ENCODE results near the gene TNFSF4.
"Not testable (repeated sequence)": the region's sequence is repeated elsewhere in the genome, so short reads cannot be mapped to it uniquely, and the experiment has no call there.

Gene TNFSF4

DNA sequence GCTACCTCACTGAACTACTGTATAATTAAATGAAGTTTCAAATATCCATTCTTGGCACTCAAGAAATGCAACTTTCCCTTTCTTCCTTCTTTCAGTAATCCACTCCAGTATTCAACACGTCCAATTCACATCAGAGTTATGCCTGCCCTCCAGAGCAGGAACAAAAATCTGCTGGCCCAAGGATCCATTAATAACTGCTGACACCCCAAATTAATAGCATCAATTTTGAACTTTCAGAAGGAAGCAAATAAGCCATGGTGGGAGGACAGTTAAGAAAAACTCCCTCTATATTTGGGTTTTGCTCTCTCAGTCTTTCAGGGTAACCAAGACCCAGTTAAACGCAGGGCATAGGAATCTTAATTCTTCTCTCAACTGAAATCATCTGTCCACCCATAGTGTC is 31.9 kb upstream of the TNFSF4 start:
- no peaks in the 10 kb centered on the region for H3K36me3 ChIP-seq (ENCODE audit: insufficient read depth, low read length)
- no peaks in the 10 kb centered on the region for H4K20me1 ChIP-seq (ENCODE audit: insufficient read depth, low read length)
- no peaks in the 10 kb centered on the region for H3K79me2 ChIP-seq (ENCODE audit: insufficient read depth, low read length)
- H3K9ac ChIP-seq (ENCODE audit: low read depth, low read length), result no peak overlapping the region
- no peaks in the 10 kb centered on the region for H3K27me3 ChIP-seq (ENCODE audit: insufficient read depth, low read length, poor library complexity)
- H3K4me2 ChIP-seq (ENCODE audit: insufficient read depth, low read length), result no peak overlapping the region
- no peak overlapping the region for H2AFZ ChIP-seq (ENCODE audit: low read depth, low read length)
- ATAC-seq (ENCODE audit: insufficient read depth, low read depth) (no peak), DNase-seq (no peak)
- no peaks in the 10 kb centered on the region for H3K4me1 ChIP-seq (ENCODE audit: insufficient read depth, low read length)
- peaks cover 15% of the 10 kb centered on the region for H3K9me3 ChIP-seq (ENCODE audit: insufficient read depth, low read length, severe bottlenecking)
- TF ChIP-seq CTCF (IDR thresholded peaks at IDR 0.05; ENCODE audit: borderline replicate concordance, extremely low read depth, low read length, poor library complexity, severe bottlenecking) (no peak), EZH2 (IDR thresholded peaks at IDR 0.05; ENCODE audit: borderline replicate concordance, low read depth, low read length, severe bottlenecking) (no peak)
- no peak overlapping the region for H3K4me3 ChIP-seq (ENCODE audit: low read depth in 1 of 2, low read length in 2 of 2)
- no peak overlapping the region for H3K27ac ChIP-seq (ENCODE audit: low read length)

DNA sequence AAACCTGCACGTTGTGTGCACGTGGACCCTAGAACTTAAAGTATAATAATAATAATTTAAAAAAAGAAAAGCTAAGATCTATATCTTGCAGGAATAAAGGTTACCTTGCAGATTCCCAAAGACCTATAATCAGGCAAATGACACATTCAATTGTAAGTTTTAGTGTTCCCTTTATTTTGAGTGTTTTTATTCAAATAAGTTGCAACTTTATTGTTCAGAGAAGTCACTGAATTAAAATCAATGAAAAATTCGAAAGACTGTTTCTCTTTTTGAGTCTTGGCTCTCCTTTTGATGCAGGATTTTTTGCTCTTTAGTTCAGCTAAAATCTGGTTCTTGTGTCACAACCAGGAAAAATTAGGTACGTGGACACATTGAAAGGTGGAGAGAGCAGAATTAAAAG is 27.8 kb upstream of the TNFSF4 start:
- Histone ChIP-seq H3K4me3 (ENCODE audit: low read depth in 1 of 2, low read length in 2 of 2) (no peak overlapping the region), H3K79me2 (ENCODE audit: insufficient read depth, low read length) (no peaks in the 10 kb centered on the region), H3K27me3 (ENCODE audit: insufficient read depth, low read length, poor library complexity) (no peaks in the 10 kb centered on the region), H3K36me3 (ENCODE audit: insufficient read depth, low read length) (no peaks in the 10 kb centered on the region), H2AFZ (ENCODE audit: low read depth, low read length) (no peak overlapping the region), H3K27ac (ENCODE audit: low read length) (no peak overlapping the region), H3K4me1 (ENCODE audit: insufficient read depth, low read length) (no peaks in the 10 kb centered on the region), H4K20me1 (ENCODE audit: insufficient read depth, low read length) (no peaks in the 10 kb centered on the region), H3K4me2 (ENCODE audit: insufficient read depth, low read length) (no peak overlapping the region), H3K9ac (ENCODE audit: low read depth, low read length) (no peak overlapping the region), H3K9me3 (ENCODE audit: insufficient read depth, low read length, severe bottlenecking) (no peaks in the 10 kb centered on the region)
- DNase-seq (no peak), ATAC-seq (ENCODE audit: insufficient read depth, low read depth) (no peak)
- TF ChIP-seq CTCF (IDR thresholded peaks at IDR 0.05; ENCODE audit: borderline replicate concordance, extremely low read depth, low read length, poor library complexity, severe bottlenecking) (no peak), EZH2 (IDR thresholded peaks at IDR 0.05; ENCODE audit: borderline replicate concordance, low read depth, low read length, severe bottlenecking) (no peak)

DNA sequence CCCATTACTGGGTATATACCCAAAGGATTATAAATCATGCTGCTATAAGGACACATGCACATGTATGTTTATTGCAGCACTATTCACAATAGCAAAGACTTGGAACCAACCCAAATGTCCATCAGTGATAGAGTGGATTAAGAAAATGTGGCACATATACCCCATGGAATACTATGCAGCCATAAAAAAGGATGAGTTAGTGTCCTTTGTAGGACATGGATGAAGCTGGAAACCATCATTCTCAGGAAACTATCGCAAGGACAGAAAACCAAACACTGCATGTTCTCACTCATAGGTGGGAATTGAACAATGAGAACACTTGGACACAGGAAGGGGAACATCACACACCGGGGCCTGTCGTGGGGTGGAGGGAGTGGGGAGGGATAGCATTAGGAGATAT is 27.3 kb upstream of the TNFSF4 start:
- ATAC-seq (ENCODE audit: insufficient read depth, low read depth); H3K4me3 ChIP-seq (ENCODE audit: low read depth in 1 of 2, low read length in 2 of 2); H3K27ac ChIP-seq (ENCODE audit: low read length); H3K79me2 ChIP-seq (ENCODE audit: insufficient read depth, low read length); H3K27me3 ChIP-seq (ENCODE audit: insufficient read depth, low read length, poor library complexity); H4K20me1 ChIP-seq (ENCODE audit: insufficient read depth, low read length); H3K9me3 ChIP-seq (ENCODE audit: insufficient read depth, low read length, severe bottlenecking); DNase-seq; H3K4me1 ChIP-seq (ENCODE audit: insufficient read depth, low read length); H2AFZ ChIP-seq (ENCODE audit: low read depth, low read length); H3K9ac ChIP-seq (ENCODE audit: low read depth, low read length); H3K36me3 ChIP-seq (ENCODE audit: insufficient read depth, low read length); H3K4me2 ChIP-seq (ENCODE audit: insufficient read depth, low read length): not testable (repeated sequence)

DNA sequence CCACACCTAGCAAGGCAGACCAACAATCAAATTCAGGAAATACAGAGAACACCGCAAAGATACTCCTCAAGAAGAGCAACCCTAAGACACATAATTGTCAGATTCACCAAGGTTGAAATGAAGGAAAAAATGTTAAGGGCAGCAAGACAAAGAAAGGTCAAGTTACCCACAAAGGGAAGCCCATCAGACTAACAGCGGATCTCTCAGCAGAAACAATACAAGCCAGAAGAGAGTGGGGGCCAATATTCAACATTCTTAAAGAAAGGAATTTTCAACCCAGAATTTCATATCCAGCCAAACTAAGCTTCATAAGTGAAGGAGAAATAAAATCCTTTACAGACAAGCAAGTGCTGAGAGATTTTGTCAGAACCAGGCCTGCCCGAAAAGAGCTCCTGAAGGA is 21.9 kb upstream of the TNFSF4 start:
- not testable (repeated sequence) for H2AFZ ChIP-seq (ENCODE audit: low read depth, low read length); H3K27me3 ChIP-seq (ENCODE audit: insufficient read depth, low read length, poor library complexity); DNase-seq; H3K36me3 ChIP-seq (ENCODE audit: insufficient read depth, low read length); H4K20me1 ChIP-seq (ENCODE audit: insufficient read depth, low read length); H3K9me3 ChIP-seq (ENCODE audit: insufficient read depth, low read length, severe bottlenecking); H3K4me2 ChIP-seq (ENCODE audit: insufficient read depth, low read length); H3K27ac ChIP-seq (ENCODE audit: low read length); H3K9ac ChIP-seq (ENCODE audit: low read depth, low read length); H3K79me2 ChIP-seq (ENCODE audit: insufficient read depth, low read length); H3K4me1 ChIP-seq (ENCODE audit: insufficient read depth, low read length); ATAC-seq (ENCODE audit: insufficient read depth, low read depth); H3K4me3 ChIP-seq (ENCODE audit: low read depth in 1 of 2, low read length in 2 of 2)

All from DND-41 (cell line).